Fibroblast of skin of right quadriceps (primary cell): ENCODE results near the gene PRKN.

Experiments
- DNase-seq: peaks from one replicate; pipeline ENCODE4 v3.0.0-alpha.2; 2013

Gene PRKN

GRCh38 chr6:161458201-161458951 lies 1269.2 kb downstream of the PRKN start:
- peak; percentile 19 for DNase-seq

- no peak for DNase-seq
These were observed 1271.7 kb downstream of the PRKN start for GRCh38 chr6:161455848-161456247.

GRCh38 chr6:161453558-161453957 lies 1274.0 kb downstream of the PRKN start:
- no peak for DNase-seq

GRCh38 chr6:161452241-161452640 lies 1275.3 kb downstream of the PRKN start:
- no peak for DNase-seq

- no peak for DNase-seq
These were observed 1278.0 kb downstream of the PRKN start for GRCh38 chr6:161449521-161449920.

GRCh38 chr6:161446949-161447348 lies 1280.6 kb downstream of the PRKN start:
- no peak for DNase-seq

- no peak for DNase-seq
These were observed 1281.2 kb downstream of the PRKN start for GRCh38 chr6:161446296-161446925.

GRCh38 chr6:161445021-161445799 lies 1282.4 kb downstream of the PRKN start:
- DNase-seq, result no peak

GRCh38 chr6:161444464-161444863 lies 1283.1 kb downstream of the PRKN start:
- peak; percentile 36 for DNase-seq

GRCh38 chr6:161443848-161444247 lies 1283.7 kb downstream of the PRKN start:
- no peak for DNase-seq

- DNase-seq, result no peak
These were observed 1285.1 kb downstream of the PRKN start for GRCh38 chr6:161442420-161442819.

GRCh38 chr6:161440299-161440698 lies 1287.3 kb downstream of the PRKN start:
- DNase-seq, result no peak

- peak; percentile 89 for DNase-seq
These were observed 1288.5 kb downstream of the PRKN start for GRCh38 chr6:161439093-161439492.

GRCh38 chr6:161438430-161439030 lies 1289.0 kb downstream of the PRKN start:
- DNase-seq, result no peak

- DNase-seq, result peak; percentile 58
These were observed 1289.7 kb downstream of the PRKN start for GRCh38 chr6:161437851-161438250.

- no peak for DNase-seq
These were observed 1291.3 kb downstream of the PRKN start for GRCh38 chr6:161436106-161436876.

GRCh38 chr6:161435748-161436070 lies 1291.9 kb downstream of the PRKN start:
- DNase-seq, result peak; percentile 43

GRCh38 chr6:161434921-161435747 lies 1292.4 kb downstream of the PRKN start:
- peak; percentile 97 for DNase-seq

GRCh38 chr6:161434350-161434749 lies 1293.2 kb downstream of the PRKN start:
- DNase-seq, result no peak

GRCh38 chr6:161432546-161432945 lies 1295.0 kb downstream of the PRKN start:
- no peak for DNase-seq

- peak; percentile 29 for DNase-seq
These were observed 1297.6 kb downstream of the PRKN start for GRCh38 chr6:161429921-161430490.
